ENCODE measurements around the gene ILF2. TPM values are rescaled to one million over a fixed set of nuclear protein-coding genes. Genes with fewer than 3 reads are reported as not detected.

The ILF2 gene
- polyA plus RNA-seq, 3 donors, result 325 to 353 (median 339) TPM

Other genes with a start within 250 kb of the ILF2 start
- under 1 TPM in 2 of 3 donors, not detected in 1; 0.92 to 0.97 TPM for gene S100A7, start 210.3 kb downstream of the ILF2 start, polyA plus RNA-seq (ENCODE audit: insufficient read length in 3 of 3)
- 100 to 1,000 TPM; 183 to 288 (median 211) TPM for gene S100A6, start 135.0 kb downstream of the ILF2 start, polyA plus RNA-seq (ENCODE audit: insufficient read length in 3 of 3)
- 1 to 10 TPM; 1.1 to 1.7 (median 1.2) TPM for gene S100A5, start 130.1 kb downstream of the ILF2 start, polyA plus RNA-seq (ENCODE audit: insufficient read length in 3 of 3)
- 10 to 100 TPM; 34.4 to 58.9 (median 39.4) TPM for gene S100A4, start 125.2 kb downstream of the ILF2 start, polyA plus RNA-seq (ENCODE audit: insufficient read length in 3 of 3)
- under 1 TPM in 1 of 3 donors, not detected in 2; 0.35 TPM for gene S100A3, start 121.7 kb downstream of the ILF2 start, polyA plus RNA-seq (ENCODE audit: insufficient read length in 3 of 3)
- 1 to 10 TPM; 5.0 to 9.6 (median 9.2) TPM for gene S100A2, start 105.1 kb downstream of the ILF2 start, polyA plus RNA-seq (ENCODE audit: insufficient read length in 3 of 3)
- 100 to 1,000 TPM; 100 to 112 (median 101) TPM for gene S100A16, start 57.9 kb downstream of the ILF2 start, polyA plus RNA-seq (ENCODE audit: insufficient read length in 3 of 3)
- 10 to 100 TPM; 20.9 to 28.6 (median 21.1) TPM for gene S100A14, start 54.7 kb downstream of the ILF2 start, polyA plus RNA-seq (ENCODE audit: insufficient read length in 3 of 3)
- gene S100A13, start 43.5 kb downstream of the ILF2 start, polyA plus RNA-seq (ENCODE audit: insufficient read length in 3 of 3), result 100 to 1,000 TPM; 155 to 174 (median 166) TPM
- 10 to 100 TPM; 21.8 to 48.2 (median 21.9) TPM for gene S100A1, start 42.6 kb downstream of the ILF2 start, polyA plus RNA-seq (ENCODE audit: insufficient read length in 3 of 3)
- gene CHTOP, start 36.9 kb downstream of the ILF2 start, polyA plus RNA-seq (ENCODE audit: insufficient read length in 3 of 3), result 100 to 1,000 TPM; 117 to 119 (median 117) TPM
- 10 to 100 TPM; 53.7 to 58.9 (median 56.6) TPM for gene SNAPIN, start 12.3 kb downstream of the ILF2 start, polyA plus RNA-seq (ENCODE audit: insufficient read length in 3 of 3)
- 10 to 100 TPM; 64.0 to 77.4 (median 67.5) TPM for gene NPR1, start 7.7 kb upstream of the ILF2 start, polyA plus RNA-seq (ENCODE audit: insufficient read length in 3 of 3)
- 10 to 100 TPM; 84.0 to 91.5 (median 85.5) TPM for gene INTS3, start 57.1 kb upstream of the ILF2 start, polyA plus RNA-seq (ENCODE audit: insufficient read length in 3 of 3)
- gene SLC27A3, start 104.4 kb upstream of the ILF2 start, polyA plus RNA-seq (ENCODE audit: insufficient read length in 3 of 3), result 10 to 100 TPM; 31.5 to 33.3 (median 33.0) TPM

Measured in right renal cortex interstitium (tissue), 3 donors.